Effector memory CD8-positive, alpha-beta T cell (primary cell): ENCODE results near the gene RAB21.
A peak's percentile ranks its signal among the peaks of the same experiment; 100 is the strongest.

ENCODE experiments used
- ATAC-seq: fragments of 150-1000 bp; cut with Tn5 transposase; replicated peaks from 2 replicates; pipeline ENCODE4 v1.10.0; 2021; ENCODE audit warnings: mild to moderate bottlenecking, moderate library complexity
- DNase-seq, 3 experiments: peaks; one replicate each; pipeline ENCODE4 v3.0.0; 2021
- H3K27ac Mint-ChIP-seq, 2 donors: one replicate each; pipeline ENCODE4 v1.8.0; 2022; ENCODE audit warnings: mild to moderate bottlenecking in 2 of 2, mixed read lengths in 2 of 2, moderate library complexity in 2 of 2
- H3K27me3 Mint-ChIP-seq, 2 donors: one replicate each; pipeline ENCODE4 v1.8.0; 2022; ENCODE audit warnings: mixed read lengths in 2 of 2
- H3K36me3 Mint-ChIP-seq: one replicate; pipeline ENCODE4 v1.8.0; 2022; ENCODE audit warnings: mild to moderate bottlenecking, moderate library complexity, mixed read lengths; ENCODE audit not compliant: insufficient read depth
- H3K4me1 Mint-ChIP-seq, 2 donors: one replicate each; pipeline ENCODE4 v1.8.0; 2022; ENCODE audit warnings: low read depth in 2 of 2, mixed read lengths in 2 of 2
- H3K4me3 Mint-ChIP-seq, 2 donors: one replicate each; pipeline ENCODE4 v1.8.0; 2022; ENCODE audit warnings: mild to moderate bottlenecking in 2 of 2, mixed read lengths in 2 of 2, moderate library complexity in 2 of 2
- H3K9me3 Mint-ChIP-seq, 2 donors: one replicate each; pipeline ENCODE4 v1.8.0; 2022; ENCODE audit warnings: mixed read lengths in 2 of 2

Gene RAB21

DNA sequence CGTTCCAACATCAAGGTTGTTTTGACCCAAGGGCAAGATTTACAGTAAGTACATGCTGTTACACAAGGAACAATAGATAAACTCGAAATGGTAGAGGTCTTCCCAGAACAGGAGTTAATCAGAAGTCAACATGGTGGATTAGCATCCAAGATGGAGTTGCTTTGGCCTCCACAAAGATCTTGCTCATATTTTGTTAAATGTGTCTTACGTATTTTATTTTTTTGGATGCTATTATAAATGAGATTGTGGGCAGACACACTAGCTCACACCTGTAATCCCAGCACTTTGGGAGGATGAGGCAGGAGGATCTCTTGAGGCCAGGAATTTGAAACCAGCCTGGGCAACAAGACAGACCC, 22.3 kb upstream of the RAB21 start:
- no peaks in the 10 kb centered on the region for H3K4me1 Mint-ChIP-seq
- H3K27ac Mint-ChIP-seq, result no peak overlapping the region
- no peaks in the 10 kb centered on the region for H3K27me3 Mint-ChIP-seq
- no peak overlapping the region for H3K4me3 Mint-ChIP-seq
- no peaks in the 10 kb centered on the region for H3K9me3 Mint-ChIP-seq
- ATAC-seq, result no peak
- no peaks in the 10 kb centered on the region for H3K36me3 Mint-ChIP-seq
- no peak for DNase-seq

DNA sequence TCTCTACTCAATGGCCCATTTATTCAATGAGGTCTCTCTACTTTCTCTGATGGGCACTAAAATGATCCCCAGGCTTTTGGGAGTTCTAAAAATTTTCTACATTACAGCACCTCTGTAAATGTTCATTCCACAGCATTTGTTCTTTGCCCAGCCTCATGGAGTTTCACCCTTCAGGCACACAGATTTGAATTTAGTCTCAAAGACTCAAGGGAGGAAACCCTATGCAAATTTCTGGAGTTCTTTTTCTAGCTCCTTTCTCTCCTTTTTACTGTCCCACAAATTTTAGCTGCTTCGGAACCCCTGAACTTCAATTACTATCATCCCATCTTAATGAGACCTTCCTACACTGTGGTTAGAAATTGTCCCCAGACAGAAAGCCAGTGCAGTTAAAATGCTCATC, 17.5 kb upstream of the RAB21 start:
- H3K4me1 Mint-ChIP-seq, result no peaks in the 10 kb centered on the region
- no peaks in the 10 kb centered on the region for H3K9me3 Mint-ChIP-seq
- H3K4me3 Mint-ChIP-seq, result no peak overlapping the region
- H3K27me3 Mint-ChIP-seq, result no peaks in the 10 kb centered on the region
- ATAC-seq (no peak), DNase-seq (no peak)
- H3K36me3 Mint-ChIP-seq, result peaks cover 3% of the 10 kb centered on the region
- H3K27ac Mint-ChIP-seq, result no peak overlapping the region

DNA sequence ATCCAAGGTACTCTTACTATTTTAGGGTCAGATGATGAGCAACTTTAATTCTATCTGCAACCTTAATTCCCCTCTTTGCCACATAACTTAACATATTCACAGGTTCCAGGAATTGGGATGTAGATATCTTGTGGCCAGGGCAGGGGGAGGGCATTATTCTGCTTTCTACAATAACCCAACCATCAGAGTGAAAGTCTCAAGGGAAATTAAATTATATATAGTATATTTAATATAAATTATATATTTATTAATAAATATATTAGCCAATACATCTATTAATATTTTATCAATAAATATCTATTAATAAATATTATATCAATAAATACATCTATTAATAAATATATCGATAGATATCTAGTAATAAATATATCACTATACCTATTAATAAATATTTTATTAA, 11.7 kb upstream of the RAB21 start:
- DNase-seq, result no peak
- H3K27ac Mint-ChIP-seq, result no peak overlapping the region

DNA sequence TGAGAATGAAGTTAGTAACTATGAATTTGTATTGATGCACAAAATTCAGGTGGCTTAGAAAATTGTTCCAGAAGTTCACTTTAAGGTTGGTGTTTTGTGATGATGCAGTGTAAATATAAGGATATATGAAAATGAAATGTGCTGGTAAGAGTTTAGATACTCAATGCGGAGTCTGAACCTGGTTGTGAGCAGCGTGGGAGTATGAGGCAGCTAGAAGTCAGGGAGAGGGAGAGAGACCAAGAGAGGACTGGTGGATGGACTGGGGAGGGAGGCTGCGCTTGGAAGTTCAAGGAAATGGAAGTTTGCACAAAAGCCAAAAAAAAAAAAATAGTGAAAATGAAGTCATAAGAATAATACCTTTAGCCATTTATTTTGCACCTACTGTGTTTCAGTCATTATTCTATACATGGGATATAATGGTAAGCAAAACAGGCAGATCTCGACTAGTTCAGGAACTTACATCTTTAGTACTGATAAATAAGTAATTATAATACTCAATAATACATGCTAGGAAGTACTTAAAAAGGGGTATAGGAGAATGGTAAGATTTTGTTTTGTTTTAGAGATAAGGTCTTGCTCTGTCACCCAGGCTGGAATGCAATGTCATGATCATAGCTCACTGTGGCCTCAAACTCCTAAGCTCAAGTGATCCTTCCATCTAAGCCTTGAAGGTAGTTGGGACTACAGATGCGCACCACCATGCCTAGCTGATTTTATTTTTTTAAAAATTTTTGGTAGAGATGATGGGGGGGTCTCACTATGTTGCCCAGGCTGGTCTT, 10.0 kb upstream of the RAB21 start:
- Mint-ChIP-seq H3K4me1 (no peaks in the 10 kb centered on the region), H3K27me3 (peaks cover 7% of the 10 kb centered on the region in 2 donors), H3K36me3 (peaks cover 3% of the 10 kb centered on the region), H3K9me3 (no peaks in the 10 kb centered on the region), H3K27ac (no peak overlapping the region), H3K4me3 (no peak overlapping the region)
- DNase-seq, result no peak
- ATAC-seq, result no peak

More for the DNA sequence above, 11.7 kb upstream of the RAB21 start:
- Mint-ChIP-seq H3K27me3 (no peaks in the 10 kb centered on the region), H3K36me3 (peaks cover 3% of the 10 kb centered on the region), H3K4me3 (no peak overlapping the region), H3K4me1 (no peaks in the 10 kb centered on the region), H3K9me3 (no peaks in the 10 kb centered on the region)
- ATAC-seq, result no peak

DNA sequence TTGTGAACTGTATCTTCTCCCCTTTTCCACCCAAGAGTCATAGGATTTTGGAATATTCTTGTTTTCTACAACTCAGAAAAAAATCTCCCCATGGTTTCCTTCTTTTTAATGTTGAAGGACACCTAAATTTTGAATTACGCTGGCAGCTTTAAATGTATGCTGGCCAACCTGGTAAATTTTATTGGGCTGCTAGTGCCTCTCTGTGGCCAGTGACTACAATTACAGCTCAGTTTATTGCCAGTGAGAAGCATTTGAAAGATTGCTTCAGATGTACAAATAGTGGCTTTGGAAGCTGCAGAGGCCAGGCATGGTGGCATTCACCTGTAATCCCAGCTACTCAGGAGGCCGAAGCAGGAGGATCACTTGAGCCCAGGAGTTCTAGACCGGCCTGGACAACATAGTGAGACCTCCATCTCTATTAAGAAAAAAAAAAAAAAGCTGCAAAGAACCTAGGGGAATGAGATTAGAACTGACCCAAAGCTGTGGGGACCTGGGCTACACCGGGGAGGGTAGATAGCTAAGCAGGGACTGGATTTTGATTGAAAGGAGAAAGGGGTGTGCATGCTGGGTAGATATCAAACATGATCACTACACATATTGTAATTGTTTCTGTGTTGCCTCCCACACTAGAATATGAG, 7.6 kb upstream of the RAB21 start:
- ATAC-seq, result peak; percentile 96

DNA sequence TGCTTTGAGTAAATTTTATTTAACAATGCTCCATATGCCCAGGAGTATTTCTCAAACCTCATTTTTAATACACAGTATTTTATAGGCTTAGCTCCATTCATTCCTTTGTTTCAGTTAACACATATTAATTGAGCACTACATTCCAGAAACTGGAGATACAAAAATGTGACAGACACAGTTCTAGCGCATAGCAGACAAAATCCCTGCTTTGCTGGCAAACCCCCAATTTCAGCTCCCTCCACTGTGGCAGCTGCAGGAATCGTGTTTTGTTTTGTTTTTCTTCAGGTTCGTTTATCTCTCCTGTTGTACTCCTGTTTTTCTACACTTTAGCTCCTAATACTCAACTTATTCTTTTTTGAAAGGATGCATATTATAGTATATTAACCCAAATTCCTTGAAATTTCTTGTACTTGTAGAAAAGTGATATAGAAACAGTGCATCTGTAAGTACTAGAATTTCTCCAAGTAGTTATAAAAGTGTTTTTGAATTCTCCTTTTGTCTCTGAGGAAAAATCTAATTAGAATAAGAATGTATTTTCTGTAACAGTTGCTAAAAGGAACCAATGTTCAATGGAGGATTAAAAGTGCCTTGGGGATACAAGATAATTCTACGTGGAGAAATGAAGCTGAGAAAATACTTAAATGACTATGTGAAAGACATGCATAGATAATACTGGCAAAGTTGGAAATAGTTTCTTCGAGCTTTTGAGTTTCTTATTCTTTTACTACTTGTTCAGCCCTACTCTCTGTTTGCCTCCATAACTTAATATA, 6.4 kb upstream of the RAB21 start:
- Mint-ChIP-seq H3K9me3 (no peaks in the 10 kb centered on the region), H3K27me3 (peaks cover 26 to 30% of the 10 kb centered on the region in 2 donors), H3K4me3 (no peak overlapping the region), H3K27ac (no peak overlapping the region), H3K4me1 (no peaks in the 10 kb centered on the region), H3K36me3 (no peaks in the 10 kb centered on the region)
- ATAC-seq (no peak), DNase-seq (no peak)

More for the DNA sequence above, 7.6 kb upstream of the RAB21 start:
- peaks cover 26 to 30% of the 10 kb centered on the region in 2 donors for H3K27me3 Mint-ChIP-seq
- H3K4me3 Mint-ChIP-seq, result no peak overlapping the region
- no peaks in the 10 kb centered on the region for H3K4me1 Mint-ChIP-seq
- DNase-seq, result peak; percentile 40 to 52 (median 41)
- no peaks in the 10 kb centered on the region for H3K36me3 Mint-ChIP-seq
- H3K27ac Mint-ChIP-seq, result no peak overlapping the region
- no peaks in the 10 kb centered on the region for H3K9me3 Mint-ChIP-seq

DNA sequence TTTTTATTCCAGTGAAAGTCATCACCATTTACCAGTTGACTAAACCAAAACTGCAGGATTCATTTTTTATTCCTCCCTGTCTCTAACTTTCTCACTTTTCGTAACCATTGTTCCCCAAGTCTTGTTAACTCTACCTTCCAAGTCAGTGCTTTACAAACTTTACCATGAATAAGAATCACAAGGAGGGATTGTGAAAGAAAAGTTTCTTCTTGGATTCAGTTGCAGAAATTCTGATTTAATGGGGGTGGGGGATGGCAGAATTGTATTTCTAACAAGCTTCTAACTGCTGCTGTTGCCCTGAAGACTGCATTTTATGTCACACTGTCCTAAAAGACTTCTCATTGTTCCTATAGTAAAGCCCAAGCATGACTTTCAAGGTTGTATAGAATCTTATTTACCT, 5.0 kb upstream of the RAB21 start:
- H3K4me1 Mint-ChIP-seq, result peaks cover 7 to 8% of the 10 kb centered on the region in 2 donors
- peaks cover 3% of the 10 kb centered on the region for H3K36me3 Mint-ChIP-seq
- H3K4me3 Mint-ChIP-seq, result no peak overlapping the region
- no peak overlapping the region for H3K27ac Mint-ChIP-seq
- DNase-seq, result no peak
- ATAC-seq, result no peak
- H3K27me3 Mint-ChIP-seq, result peaks cover 26 to 30% of the 10 kb centered on the region in 2 donors
- H3K9me3 Mint-ChIP-seq, result no peaks in the 10 kb centered on the region

DNA sequence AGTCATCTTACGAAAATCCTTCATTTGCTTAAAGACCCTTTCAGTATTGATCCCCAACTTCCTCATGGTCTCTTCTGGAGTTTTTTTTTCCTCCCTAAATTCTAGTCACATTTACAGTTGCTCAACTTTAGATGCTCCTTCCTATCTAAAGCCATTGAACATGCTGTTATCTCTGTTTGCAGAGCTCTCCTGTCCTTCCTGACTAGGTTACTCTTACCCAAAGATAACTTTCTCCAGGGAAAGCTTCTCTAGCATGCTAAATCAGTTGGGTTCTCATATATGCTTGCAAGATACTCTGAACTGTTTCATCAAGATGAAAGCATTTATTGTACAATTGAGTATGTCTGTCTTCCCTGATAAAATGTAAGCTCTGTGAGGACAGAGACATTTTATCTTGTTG, 1.8 kb upstream of the RAB21 start:
- Mint-ChIP-seq H3K27me3 (peaks cover 26 to 30% of the 10 kb centered on the region in 2 donors), H3K9me3 (no peaks in the 10 kb centered on the region), H3K27ac (no peak overlapping the region), H3K36me3 (peaks cover 25% of the 10 kb centered on the region), H3K4me1 (peaks cover 20 to 27% of the 10 kb centered on the region in 2 donors), H3K4me3 (no peak overlapping the region)
- ATAC-seq (no peak), DNase-seq (no peak)

DNA sequence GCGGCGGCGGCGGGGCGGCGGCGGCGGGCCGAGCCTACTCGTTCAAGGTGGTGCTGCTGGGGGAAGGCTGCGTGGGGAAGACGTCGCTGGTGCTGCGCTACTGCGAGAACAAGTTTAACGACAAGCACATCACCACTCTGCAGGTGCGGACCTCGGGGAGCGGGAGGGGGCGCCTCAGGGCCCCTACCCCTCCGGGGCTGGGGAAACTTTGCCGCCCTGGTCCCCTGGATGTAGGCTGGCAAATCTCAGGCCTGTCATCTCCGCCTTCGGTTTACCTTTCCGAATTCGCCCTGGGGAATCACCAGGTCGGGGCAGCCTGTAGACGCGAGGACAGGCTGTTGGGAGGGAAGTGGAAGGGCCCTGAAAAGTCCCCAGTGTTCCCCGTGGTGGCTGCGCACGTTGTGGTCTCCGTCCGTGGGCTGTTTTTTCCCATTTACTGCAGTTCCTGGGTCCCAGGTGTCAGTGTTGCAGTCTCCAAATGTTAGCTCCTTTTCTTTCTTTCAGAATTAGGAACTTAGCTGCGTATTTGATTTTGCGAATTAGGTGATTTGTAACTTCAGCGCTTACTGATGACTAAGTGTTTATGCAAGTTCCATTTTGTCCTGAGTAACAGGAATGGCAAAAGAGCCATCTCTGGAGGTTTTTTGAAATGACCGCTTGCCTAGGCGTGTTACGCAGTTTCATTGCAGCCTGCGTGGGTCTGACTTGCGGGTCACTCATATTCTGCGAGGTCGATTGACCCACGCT, 656 bp downstream of the RAB21 start:
- no peaks in the 10 kb centered on the region for H3K9me3 Mint-ChIP-seq
- H3K36me3 Mint-ChIP-seq, result peaks cover 44% of the 10 kb centered on the region
- H3K4me1 Mint-ChIP-seq, result peaks cover 30 to 39% of the 10 kb centered on the region in 2 donors
- DNase-seq (peak; percentile 61 to 63 (median 61)), ATAC-seq (peak; percentile 57)
- peak overlapping the region; percentile 97 for H3K27ac Mint-ChIP-seq
- H3K4me3 Mint-ChIP-seq, result peak overlapping the region; percentile 84 to 85
- H3K27me3 Mint-ChIP-seq, result peaks cover 16 to 17% of the 10 kb centered on the region in 2 donors

DNA sequence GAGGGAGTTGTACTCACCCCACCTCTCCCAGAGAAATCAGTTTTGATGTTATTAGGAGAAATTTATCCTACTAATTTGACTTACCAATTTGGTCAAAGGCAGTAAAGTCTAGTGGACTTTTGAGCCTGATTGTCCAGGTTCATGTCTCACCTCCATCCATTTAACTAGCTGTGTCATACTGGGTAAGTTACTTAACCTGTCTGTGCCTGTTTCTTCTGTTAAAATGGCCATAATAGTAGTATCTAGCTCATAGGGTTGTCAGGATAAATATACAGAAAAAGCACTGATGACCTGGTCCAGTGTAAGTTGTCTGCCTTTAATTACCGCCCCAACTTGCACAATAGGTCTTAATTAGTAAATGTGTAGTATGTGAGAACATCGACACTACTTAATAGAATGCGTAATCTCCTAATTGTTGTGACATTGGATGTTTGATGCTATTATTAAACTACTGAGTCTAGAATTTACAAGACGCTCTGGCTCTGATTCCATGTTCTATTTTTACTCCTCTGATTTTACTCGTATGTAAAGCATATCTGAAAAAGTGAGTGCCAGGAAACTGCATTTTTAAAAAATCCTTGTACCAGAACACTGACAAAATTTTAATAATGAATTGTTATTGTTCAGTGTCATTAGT, 1.5 kb downstream of the RAB21 start:
- ATAC-seq (no peak), DNase-seq (no peak)
- Mint-ChIP-seq H3K9me3 (peaks cover 0 to 3% of the 10 kb centered on the region in 2 donors), H3K4me1 (peaks cover 31 to 45% of the 10 kb centered on the region in 2 donors), H3K4me3 (peak overlapping the region; percentile 84 to 85), H3K36me3 (peaks cover 48% of the 10 kb centered on the region), H3K27me3 (peaks cover 7 to 9% of the 10 kb centered on the region in 2 donors), H3K27ac (peak overlapping the region; percentile 97)

DNA sequence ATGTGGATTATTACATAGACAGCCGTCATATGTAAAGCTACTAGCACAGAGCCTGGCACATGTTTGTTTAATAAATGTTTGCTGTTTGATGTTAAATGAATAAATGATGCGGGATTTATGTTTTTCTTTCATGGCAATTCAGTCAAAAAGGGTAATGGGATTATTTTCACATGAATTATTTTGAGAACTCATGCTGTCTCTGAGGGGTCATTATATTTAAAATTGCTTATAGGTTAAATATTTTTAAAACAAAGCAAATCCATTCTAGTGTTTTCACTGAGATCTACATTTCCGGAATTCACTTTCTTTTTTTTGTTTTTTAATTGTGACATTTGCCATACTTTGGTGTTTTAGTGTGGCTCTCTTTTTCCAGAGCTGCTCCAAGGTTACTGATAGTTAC, 5.3 kb downstream of the RAB21 start:
- H3K9me3 Mint-ChIP-seq, result peaks cover 0 to 3% of the 10 kb centered on the region in 2 donors
- H3K4me1 Mint-ChIP-seq, result peaks cover 36 to 54% of the 10 kb centered on the region in 2 donors
- H3K27me3 Mint-ChIP-seq, result no peaks in the 10 kb centered on the region
- peaks cover 47% of the 10 kb centered on the region for H3K36me3 Mint-ChIP-seq
- no peak for ATAC-seq
- DNase-seq, result no peak
- H3K4me3 Mint-ChIP-seq, result peak overlapping the region in 1 of 2 donors; percentile 38
- peak overlapping the region in 1 of 2 donors; percentile 10 for H3K27ac Mint-ChIP-seq

DNA sequence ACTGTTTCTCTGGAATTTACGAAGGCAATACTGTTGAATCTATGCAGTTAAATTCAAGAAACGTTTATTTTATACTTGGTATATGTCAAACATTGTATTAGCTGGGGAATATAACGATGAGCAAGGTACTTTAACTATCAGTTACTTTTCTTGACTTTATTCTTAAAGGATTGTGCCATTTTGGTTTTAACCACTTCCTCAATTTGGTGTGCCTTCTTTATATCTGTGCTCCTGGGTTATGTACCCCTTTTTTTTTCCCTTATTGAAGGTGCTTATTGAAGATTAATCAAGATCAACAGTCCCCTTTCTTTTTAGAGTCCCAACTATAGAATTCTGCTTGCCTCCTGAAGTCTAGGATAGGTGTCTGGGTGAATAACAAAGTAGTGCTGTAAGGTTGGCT, 5.8 kb downstream of the RAB21 start:
- peak overlapping the region; percentile 10 to 55 for H3K27ac Mint-ChIP-seq

More for the DNA sequence above, 5.8 kb downstream of the RAB21 start:
- Mint-ChIP-seq H3K4me1 (peaks cover 41 to 60% of the 10 kb centered on the region in 2 donors), H3K4me3 (peak overlapping the region in 1 of 2 donors; percentile 38), H3K27me3 (no peaks in the 10 kb centered on the region), H3K36me3 (peaks cover 41% of the 10 kb centered on the region), H3K9me3 (peaks cover 0 to 3% of the 10 kb centered on the region in 2 donors)
- ATAC-seq (no peak), DNase-seq (no peak)
